GM19043 (cell line): Measurements from ENCODE around the gene SLC38A2.

ENCODE experiments used
- ATAC-seq: cut with Tn5 transposase; IDR thresholded peaks from one replicate; pipeline ENCODE4 v1.9.1; 2021; ENCODE audit warnings: low read depth; ENCODE audit not compliant: unreplicated experiment

SLC38A2 gene

GRCh38 chr12:46396826-46397225 lies 24.3 kb upstream of the SLC38A2 start:
- ATAC-seq: no peak

GRCh38 chr12:46395388-46395787 lies 22.8 kb upstream of the SLC38A2 start:
- ATAC-seq: no peak

DNA sequence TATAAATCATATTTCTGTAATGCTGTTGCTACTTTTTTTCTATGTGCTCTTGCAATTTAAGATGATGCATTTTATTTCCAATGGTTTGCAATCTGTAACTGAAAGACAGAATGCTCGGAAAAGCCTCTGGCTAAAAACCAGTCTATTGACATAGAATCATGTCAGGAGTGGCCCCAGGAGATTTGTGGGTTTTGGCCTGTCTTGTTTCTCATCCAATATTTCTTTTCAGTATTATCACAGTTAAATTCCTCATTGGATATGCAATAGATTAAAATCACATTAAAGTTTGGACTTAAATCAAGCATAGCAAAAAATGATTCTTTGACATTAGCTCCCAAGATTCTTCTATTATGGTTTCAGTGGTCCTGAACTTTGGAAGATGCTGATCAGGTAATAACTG lies 19.1 kb upstream of the SLC38A2 start:
- no peak for ATAC-seq

DNA sequence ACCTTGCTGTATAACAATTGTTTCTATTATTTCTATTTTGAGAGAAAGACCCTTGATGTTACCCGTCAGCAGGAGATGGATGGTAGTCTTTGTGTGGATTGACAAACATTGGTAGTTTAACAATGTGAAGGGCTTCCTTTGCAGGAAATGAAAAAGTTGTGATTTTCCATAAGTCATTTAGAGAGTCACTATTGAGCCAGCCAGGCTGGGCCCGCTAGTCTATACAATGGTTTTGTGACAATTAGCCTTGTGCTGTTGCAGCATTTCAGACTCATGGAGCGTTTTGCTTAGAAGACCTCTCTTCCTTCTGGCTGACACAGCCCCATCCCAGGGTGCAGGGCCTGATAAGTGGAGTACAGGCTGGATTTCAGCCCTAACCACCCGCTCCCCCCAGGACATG lies 18.3 kb upstream of the SLC38A2 start:
- ATAC-seq: no peak

- ATAC-seq: no peak
Measured at GRCh38 chr12:46390304-46390703, 17.7 kb upstream of the SLC38A2 start.

GRCh38 chr12:46389031-46389616 lies 16.6 kb upstream of the SLC38A2 start:
- ATAC-seq: no peak

DNA sequence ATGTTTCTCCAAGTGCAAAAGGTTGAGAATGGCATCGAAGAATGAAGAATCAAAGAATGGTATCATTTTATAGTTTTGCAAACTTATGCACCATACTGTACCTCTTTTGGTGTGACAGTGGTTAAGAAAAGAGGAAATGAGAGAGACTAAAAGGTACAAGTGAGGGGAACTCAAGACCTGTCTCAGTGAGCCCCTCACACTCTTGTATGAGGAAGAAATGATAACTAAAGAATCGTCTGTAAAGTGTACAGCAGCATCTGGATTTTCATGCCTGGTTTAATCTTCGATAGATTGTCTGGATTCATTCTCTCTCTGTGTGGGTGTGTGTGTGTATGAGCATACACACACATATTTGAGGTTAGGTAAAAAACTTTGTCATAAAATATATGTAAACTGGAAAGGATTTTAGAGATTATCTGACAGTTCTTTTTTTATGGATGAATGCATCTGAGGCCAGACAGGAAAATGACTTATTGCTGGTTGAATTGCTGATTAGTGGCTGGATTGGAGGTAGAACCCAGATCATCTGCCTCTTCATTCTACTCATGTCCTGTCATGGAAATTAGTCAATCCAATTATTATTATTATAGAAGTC lies 16.0 kb upstream of the SLC38A2 start:
- ATAC-seq: peak; percentile 70

- ATAC-seq: no peak
Measured at GRCh38 chr12:46387670-46388069, 15.1 kb upstream of the SLC38A2 start.

GRCh38 chr12:46386877-46387629 lies 14.5 kb upstream of the SLC38A2 start:
- no peak for ATAC-seq

DNA sequence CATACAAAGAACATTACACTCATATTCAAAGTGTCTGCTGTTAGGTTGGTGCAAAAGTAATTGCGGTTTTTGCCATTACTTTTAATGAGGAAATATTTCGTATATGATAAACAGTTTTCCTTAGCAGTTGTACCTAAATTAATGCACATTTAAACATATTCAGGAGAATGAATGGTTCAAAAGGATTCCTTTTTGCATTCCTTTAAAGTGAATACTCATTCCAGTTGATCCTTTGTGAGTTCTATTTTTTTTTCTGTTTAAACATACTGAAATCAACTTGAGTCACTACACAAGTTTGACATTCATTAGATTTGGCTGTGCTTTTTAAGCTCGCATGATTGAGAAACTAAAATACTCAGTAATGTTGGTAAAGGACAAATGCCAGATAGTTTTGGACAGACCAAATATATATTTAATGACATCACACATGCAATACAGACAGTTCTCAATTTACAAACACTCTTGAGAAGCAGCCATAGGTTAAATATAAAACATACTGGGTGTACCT lies 13.8 kb upstream of the SLC38A2 start:
- ATAC-seq: no peak

- ATAC-seq: no peak
Measured at GRCh38 chr12:46385438-46385837, 12.9 kb upstream of the SLC38A2 start.

- ATAC-seq: no peak
Measured at GRCh38 chr12:46384451-46385309, 12.1 kb upstream of the SLC38A2 start.

- ATAC-seq: peak; percentile 25
Measured at GRCh38 chr12:46383654-46384450, 11.3 kb upstream of the SLC38A2 start.

DNA sequence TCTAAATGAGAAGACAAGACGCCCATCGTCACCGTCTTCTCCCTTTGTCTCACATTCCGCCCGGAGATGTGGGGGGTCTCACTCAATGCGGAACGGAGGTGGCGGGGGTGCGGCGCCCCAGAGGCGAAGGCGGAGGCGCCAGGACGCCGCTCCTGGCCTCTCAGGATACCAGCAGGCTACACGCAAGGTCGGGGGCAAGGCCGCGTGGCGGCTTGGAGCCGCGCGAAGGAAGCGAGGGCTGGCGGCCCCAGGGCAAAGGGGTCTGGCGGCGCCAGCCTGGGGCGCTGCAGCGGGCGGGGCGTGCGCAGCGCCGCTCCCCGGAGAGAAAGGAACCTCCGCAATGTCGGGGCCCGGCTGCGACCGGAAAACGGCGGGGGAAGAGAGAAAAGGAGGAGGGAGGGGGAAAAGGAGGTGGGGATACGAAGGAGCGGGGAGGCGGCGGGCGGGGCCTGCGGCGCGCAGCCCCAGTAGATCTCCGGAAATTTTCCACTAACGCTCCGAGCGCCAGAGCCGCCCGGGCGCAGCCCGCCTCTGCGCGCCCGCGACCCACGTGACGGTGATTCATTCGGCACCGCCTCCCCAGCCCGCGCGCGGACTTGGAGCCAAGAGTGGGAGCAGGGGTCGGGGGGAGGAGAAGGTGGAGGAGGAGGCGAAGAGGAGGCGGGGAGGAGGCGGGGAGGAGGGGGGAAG lies 10.5 kb upstream of the SLC38A2 start:
- ATAC-seq: peak; percentile 69

GRCh38 chr12:46382408-46382963 lies 9.9 kb upstream of the SLC38A2 start:
- no peak for ATAC-seq

- no peak for ATAC-seq
Measured at GRCh38 chr12:46380881-46381280, 8.3 kb upstream of the SLC38A2 start.

- ATAC-seq: no peak
Measured at GRCh38 chr12:46380022-46380796, 7.6 kb upstream of the SLC38A2 start.

DNA sequence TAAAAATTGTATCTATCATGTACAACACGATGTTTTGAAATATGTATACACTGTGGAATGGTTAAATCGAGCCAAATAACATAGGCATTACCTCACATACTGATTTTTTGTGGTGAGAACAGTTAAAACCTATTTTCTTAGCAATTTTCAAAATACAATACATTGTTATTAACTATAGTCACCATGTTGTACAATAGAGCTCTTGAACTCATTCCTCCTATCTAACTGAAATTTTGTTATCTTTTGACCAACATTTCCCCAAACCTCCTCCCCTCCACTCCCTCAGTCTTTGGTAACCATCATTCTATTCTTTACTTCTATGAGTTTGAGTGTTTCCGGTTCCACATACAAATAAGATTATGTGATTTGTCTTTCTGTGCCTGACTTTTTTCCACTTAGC lies 6.8 kb upstream of the SLC38A2 start:
- no peak for ATAC-seq
